ENCODE results near the gene MIS18BP1.

DNA sequence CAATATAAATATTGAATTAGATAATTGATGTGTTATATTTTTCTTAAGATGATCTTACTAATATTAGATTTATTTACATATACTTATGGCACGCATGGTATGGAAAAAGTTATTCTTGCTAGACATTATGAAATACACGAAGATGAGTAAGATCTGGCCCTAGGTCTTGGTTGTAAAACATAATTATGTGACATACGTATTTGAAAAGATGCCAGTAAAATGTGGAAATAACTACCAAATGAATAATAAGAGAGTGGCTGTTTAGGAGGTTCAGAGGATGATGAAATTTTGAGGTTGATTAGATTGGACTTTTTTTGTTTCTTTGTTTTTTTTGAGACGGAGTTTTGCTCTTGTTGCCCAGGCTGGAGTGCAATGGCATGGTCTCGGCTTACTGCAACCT, 75.9 kb downstream of the MIS18BP1 start:
- no peak for TF ChIP-seq CTCF (IDR thresholded peaks at IDR 0.05)
- no peak for TF ChIP-seq POLR2A (IDR thresholded peaks at IDR 0.05)

All from ovary (tissue), 3 donors.